Loucy (cell line): ENCODE data around the gene DCAF6.
"Not testable (repeated sequence)": the region's sequence is repeated elsewhere in the genome, so short reads cannot be mapped to it uniquely, and the experiment has no call there.

Experiments
- H2AFZ ChIP-seq: fragments of 200-600 bp; sonication (generic); 2 replicates; pipeline ENCODE4 v1.6.0; 2016; ENCODE audit warnings: antibody characterized with exemption, mild to moderate bottlenecking, low read length, moderate library complexity
- H3F3A ChIP-seq: fragments of 200-600 bp; 2 replicates; pipeline ENCODE4 v1.6.0; 2016; ENCODE audit warnings: antibody characterized with exemption, low read depth, mild to moderate bottlenecking
- H3K27me3 ChIP-seq: fragments of 200-600 bp; sonication (generic); 2 replicates; pipeline ENCODE4 v1.6.1; 2014; ENCODE audit warnings: low read length, mild to moderate bottlenecking; ENCODE audit not compliant: insufficient read depth, poor library complexity, severe bottlenecking
- H3K36me3 ChIP-seq: fragments of 200-600 bp; sonication (generic); 2 replicates; pipeline ENCODE4 v1.6.1; 2016; ENCODE audit warnings: low read length; ENCODE audit not compliant: insufficient read depth
- H3K4me1 ChIP-seq: fragments of 200-600 bp; sonication (generic); 2 replicates; pipeline ENCODE4 v1.5.1; 2014; ENCODE audit warnings: low read length, mild to moderate bottlenecking; ENCODE audit not compliant: insufficient read depth, poor library complexity, severe bottlenecking
- H3K4me2 ChIP-seq: fragments of 200-600 bp; sonication (generic); 2 replicates; pipeline ENCODE4 v1.6.0; 2014; ENCODE audit warnings: antibody characterized with exemption, low read length, low read depth, mild to moderate bottlenecking; ENCODE audit not compliant: poor library complexity, severe bottlenecking
- H3K4me3 ChIP-seq: fragments of 200-600 bp; sonication (generic); 2 replicates; pipeline ENCODE4 v1.5.1; 2014; ENCODE audit warnings: low read length, mild to moderate bottlenecking, mixed read lengths; ENCODE audit not compliant: poor library complexity, severe bottlenecking
- H3K79me2 ChIP-seq: fragments of 200-600 bp; sonication (generic); 2 replicates; pipeline ENCODE4 v1.6.1; 2014; ENCODE audit warnings: low read length; ENCODE audit not compliant: insufficient read depth
- H3K9ac ChIP-seq: fragments of 200-600 bp; sonication (generic); 2 replicates; pipeline ENCODE4 v1.6.0; 2014; ENCODE audit warnings: mild to moderate bottlenecking, low read depth, low read length, moderate library complexity; ENCODE audit not compliant: poor library complexity, severe bottlenecking
- H3K9me2 ChIP-seq: fragments of 200-600 bp; sonication (generic); replicated peaks from 2 replicates; pipeline ENCODE4 v1.6.1; 2016; ENCODE audit warnings: low read depth, low read length, mixed read lengths
- H3K9me3 ChIP-seq: fragments of 200-600 bp; sonication (generic); 2 replicates; pipeline ENCODE4 v1.6.1; 2014; ENCODE audit warnings: mild to moderate bottlenecking, antibody characterized with exemption, low read length, low read depth; ENCODE audit not compliant: insufficient read depth
- H4K20me1 ChIP-seq: fragments of 200-600 bp; sonication (generic); 2 replicates; pipeline ENCODE4 v1.6.0; 2014; ENCODE audit warnings: antibody characterized with exemption, low read length, mild to moderate bottlenecking; ENCODE audit not compliant: insufficient read depth, poor library complexity, severe bottlenecking
- EZH2phosphoT487 ChIP-seq: fragments of 200-600 bp; IDR thresholded peaks from 2 replicates; pipeline ENCODE4 v1.6.1; 2018; ENCODE audit warnings: antibody characterized with exemption, mild to moderate bottlenecking, moderate library complexity, borderline replicate concordance
- TF ChIP-seq, protein P1 (sequence below): fragments of 200-600 bp; sonication (generic); conservative IDR thresholded peaks from 2 replicates; pipeline ENCODE4 v1.5.1; 2014; ENCODE audit warnings: mild to moderate bottlenecking, antibody characterized with exemption, low read length

The DCAF6 gene, protein sequence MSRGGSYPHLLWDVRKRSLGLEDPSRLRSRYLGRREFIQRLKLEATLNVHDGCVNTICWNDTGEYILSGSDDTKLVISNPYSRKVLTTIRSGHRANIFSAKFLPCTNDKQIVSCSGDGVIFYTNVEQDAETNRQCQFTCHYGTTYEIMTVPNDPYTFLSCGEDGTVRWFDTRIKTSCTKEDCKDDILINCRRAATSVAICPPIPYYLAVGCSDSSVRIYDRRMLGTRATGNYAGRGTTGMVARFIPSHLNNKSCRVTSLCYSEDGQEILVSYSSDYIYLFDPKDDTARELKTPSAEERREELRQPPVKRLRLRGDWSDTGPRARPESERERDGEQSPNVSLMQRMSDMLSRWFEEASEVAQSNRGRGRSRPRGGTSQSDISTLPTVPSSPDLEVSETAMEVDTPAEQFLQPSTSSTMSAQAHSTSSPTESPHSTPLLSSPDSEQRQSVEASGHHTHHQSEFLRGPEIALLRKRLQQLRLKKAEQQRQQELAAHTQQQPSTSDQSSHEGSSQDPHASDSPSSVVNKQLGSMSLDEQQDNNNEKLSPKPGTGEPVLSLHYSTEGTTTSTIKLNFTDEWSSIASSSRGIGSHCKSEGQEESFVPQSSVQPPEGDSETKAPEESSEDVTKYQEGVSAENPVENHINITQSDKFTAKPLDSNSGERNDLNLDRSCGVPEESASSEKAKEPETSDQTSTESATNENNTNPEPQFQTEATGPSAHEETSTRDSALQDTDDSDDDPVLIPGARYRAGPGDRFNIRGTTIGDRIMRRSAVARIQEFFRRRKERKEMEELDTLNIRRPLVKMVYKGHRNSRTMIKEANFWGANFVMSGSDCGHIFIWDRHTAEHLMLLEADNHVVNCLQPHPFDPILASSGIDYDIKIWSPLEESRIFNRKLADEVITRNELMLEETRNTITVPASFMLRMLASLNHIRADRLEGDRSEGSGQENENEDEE

DNA sequence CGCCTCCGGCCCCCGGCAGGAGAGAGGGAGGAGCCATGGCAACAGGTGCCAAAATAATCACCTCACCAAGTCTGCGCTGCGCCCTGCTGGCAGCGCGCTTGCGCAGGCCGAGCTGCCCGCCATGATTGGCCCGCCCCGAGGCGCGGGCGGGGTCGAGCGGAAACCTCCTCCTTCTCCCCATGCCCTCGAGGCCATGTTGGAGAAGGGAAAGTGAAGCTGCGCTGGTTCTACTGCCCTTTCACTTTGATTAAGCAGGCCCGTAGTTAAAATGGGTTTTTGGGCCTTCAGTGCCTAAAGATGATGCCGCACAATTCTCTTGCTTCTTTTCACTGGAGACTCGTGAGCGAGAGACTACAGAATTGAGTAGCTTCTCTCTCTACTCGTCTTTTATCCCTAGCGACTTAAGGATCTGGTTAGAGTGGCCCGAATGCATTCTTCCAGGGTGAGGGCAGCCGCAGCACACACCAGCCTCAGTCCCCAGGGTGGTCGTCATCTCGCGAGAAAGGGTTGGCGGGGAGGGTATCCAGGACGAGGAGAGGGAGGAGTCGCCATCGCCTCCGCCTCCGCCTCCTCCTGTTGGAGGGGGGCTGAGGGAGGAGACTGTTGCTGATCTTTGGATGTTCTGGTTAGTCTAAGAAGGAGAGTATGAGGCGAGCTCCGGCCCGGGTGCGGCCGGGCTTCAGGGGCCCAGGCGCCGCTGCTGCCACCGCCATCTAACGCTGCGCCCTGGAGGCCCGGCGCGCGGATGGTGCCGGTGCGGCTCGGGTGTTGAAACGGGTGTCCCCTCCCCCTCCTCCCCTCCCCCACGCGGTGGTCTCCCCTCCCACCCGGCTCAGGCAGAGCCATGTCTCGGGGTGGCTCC is at the start of gene DCAF6:
Gene DCAF6, plus strand, starts transcription at position 616 of the 862 bp plus-strand sequence. Its CDS starts 229 bp downstream, at position 845.
- peak within 1 kb of the TSS; percentile 94 for H3K4me2 ChIP-seq

DNA sequence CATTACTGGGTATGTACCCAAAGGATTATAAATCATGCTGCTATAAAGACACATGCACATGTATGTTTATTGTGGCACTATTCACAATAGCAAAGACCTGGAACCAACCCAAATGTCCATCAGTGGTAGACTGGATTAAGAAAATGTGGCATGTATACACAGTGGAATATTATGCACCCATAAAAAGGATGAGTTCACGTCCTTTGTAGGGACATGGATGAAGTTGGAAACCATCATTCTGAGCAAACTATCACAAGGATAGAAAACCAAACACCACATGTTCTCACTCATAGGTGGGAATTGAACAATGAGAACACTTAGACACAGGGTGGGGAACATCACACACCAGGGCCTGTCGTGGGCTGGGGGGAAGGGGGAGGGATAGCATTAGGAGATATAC is 49.3 kb upstream of the DCAF6 start:
- H4K20me1 ChIP-seq, H3K4me3 ChIP-seq, H3K79me2 ChIP-seq, H3K27me3 ChIP-seq, H3K9ac ChIP-seq, H3K9me3 ChIP-seq, H3K9me2 ChIP-seq, H3K36me3 ChIP-seq, H3K4me2 ChIP-seq, H3K4me1 ChIP-seq, H3F3A ChIP-seq, H2AFZ ChIP-seq: not testable (repeated sequence)

More for the DNA sequence above, at the start of gene DCAF6:
- Histone ChIP-seq H3K79me2 (peaks cover 84% of the 10 kb centered on the region), H3K4me3 (peak within 1 kb of the TSS; percentile 94), H3K9me3 (no peaks in the 10 kb centered on the region), H3K27me3 (no peaks in the 10 kb centered on the region), H3K9me2 (no peaks in the 10 kb centered on the region), H3K9ac (peak within 1 kb of the TSS; percentile 94), H4K20me1 (peaks cover 55% of the 10 kb centered on the region), H2AFZ (peak within 1 kb of the TSS; percentile 96), H3F3A (0 out of 2 replicates have a peak, but pooled peaks cover 2% of the 10 kb centered on the region), H3K36me3 (no peaks in the 10 kb centered on the region), H3K4me1 (peaks cover 53% of the 10 kb centered on the region)
- no peak for TF ChIP-seq EZH2phosphoT487
- TF ChIP-seq, protein P1, sequence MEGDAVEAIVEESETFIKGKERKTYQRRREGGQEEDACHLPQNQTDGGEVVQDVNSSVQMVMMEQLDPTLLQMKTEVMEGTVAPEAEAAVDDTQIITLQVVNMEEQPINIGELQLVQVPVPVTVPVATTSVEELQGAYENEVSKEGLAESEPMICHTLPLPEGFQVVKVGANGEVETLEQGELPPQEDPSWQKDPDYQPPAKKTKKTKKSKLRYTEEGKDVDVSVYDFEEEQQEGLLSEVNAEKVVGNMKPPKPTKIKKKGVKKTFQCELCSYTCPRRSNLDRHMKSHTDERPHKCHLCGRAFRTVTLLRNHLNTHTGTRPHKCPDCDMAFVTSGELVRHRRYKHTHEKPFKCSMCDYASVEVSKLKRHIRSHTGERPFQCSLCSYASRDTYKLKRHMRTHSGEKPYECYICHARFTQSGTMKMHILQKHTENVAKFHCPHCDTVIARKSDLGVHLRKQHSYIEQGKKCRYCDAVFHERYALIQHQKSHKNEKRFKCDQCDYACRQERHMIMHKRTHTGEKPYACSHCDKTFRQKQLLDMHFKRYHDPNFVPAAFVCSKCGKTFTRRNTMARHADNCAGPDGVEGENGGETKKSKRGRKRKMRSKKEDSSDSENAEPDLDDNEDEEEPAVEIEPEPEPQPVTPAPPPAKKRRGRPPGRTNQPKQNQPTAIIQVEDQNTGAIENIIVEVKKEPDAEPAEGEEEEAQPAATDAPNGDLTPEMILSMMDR: no peak

DNA sequence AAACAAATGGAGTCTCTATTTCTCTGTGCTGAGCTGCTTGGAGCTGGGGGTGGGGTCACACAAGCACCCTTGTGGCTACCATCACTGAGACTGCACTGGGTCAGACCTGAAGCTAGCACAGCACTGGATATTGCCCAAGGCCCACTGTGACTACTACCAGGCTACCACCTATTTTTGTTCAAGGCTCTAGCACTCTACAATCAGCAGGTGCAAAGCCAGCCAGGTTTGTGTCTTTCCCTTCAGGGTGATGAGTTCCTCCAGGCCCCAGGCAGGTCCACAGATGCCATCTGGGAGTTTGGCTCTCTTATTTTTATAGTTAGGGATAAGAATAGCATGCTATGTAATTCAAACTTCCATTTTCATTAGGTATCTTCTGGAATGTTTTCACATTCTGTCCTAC is 46.1 kb upstream of the DCAF6 start:
- H3K4me2 ChIP-seq: no peak overlapping the region
- no peaks in the 10 kb centered on the region for H3K36me3 ChIP-seq
- no peaks in the 10 kb centered on the region for H3K4me1 ChIP-seq
- H2AFZ ChIP-seq: no peak overlapping the region
- no peak overlapping the region for H3K4me3 ChIP-seq
- H4K20me1 ChIP-seq: no peaks in the 10 kb centered on the region
- H3F3A ChIP-seq: no peaks in the 10 kb centered on the region
- H3K9ac ChIP-seq: no peak overlapping the region
- no peak for TF ChIP-seq EZH2phosphoT487
- TF ChIP-seq, protein P1: no peak
- H3K27me3 ChIP-seq: no peaks in the 10 kb centered on the region
- H3K9me2 ChIP-seq: no peaks in the 10 kb centered on the region
- H3K9me3 ChIP-seq: no peaks in the 10 kb centered on the region
- H3K79me2 ChIP-seq: no peaks in the 10 kb centered on the region
